Measurements from ENCODE around the gene TRERF1.

DNA sequence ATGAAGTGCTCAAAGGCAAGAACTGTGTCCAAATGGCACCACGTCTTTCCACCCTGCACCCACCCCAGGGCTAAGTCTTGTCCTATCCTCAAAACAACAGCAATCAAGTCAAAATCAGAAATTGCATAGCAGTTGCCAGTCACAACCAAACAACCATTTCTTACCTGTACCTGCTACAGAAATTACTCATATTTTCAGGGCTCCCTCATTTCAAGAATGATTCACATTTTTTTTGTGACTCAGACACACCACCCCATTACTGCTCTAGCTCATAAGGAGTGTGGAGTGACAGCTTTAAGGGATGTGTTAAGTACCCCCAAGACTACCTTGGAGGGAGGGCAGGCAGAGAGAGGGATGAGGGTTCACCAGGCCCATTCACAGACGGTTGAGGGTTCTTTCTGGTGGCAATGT is 111.7 kb downstream of the TRERF1 start:
- TF ChIP-seq CTCF (IDR thresholded peaks at IDR 0.05) (no peak), POLR2A (IDR thresholded peaks at IDR 0.05) (no peak)
